GM23248 (cell line): ENCODE results near the gene ITPRIP.

Source experiments
- EZH2 ChIP-seq: fragments of 200-600 bp; sonication (generic); IDR thresholded peaks from 2 replicates; pipeline ENCODE4 v1.6.1; 2018; ENCODE audit warnings: antibody characterized with exemption, mild to moderate bottlenecking; ENCODE audit not compliant: insufficient read depth, poor library complexity, severe bottlenecking
- EZH2phosphoT487 ChIP-seq: fragments of 200-600 bp; sonication (generic); IDR thresholded peaks from 2 replicates; pipeline ENCODE4 v1.6.1; 2018; ENCODE audit warnings: antibody characterized with exemption, moderate library complexity, mild to moderate bottlenecking, low read depth; ENCODE audit not compliant: insufficient read depth

DNA sequence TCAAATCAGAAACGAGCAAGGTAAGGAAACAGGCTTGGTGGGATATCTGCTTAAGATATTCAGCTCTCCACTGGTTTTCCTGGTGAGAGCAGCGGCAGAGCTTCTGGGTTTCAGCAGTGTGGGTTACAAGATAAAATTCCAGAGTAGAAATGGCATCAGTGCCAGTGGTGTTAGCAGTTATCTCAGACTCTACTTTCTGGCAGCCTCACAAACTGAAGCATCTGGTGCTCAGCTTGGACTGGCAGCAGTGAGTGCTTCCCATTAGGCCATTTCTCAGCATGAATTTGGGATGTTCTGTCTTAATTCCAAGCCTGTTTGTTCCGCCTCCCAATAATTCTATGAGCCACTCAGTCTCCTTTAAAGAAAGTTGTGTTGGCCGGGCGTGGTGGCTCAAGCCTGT is 76.2 kb downstream of the ITPRIP start:
- no peak for TF ChIP-seq EZH2
- no peak for TF ChIP-seq EZH2phosphoT487
